ENCODE results near the gene MELTF. TPM values are rescaled to one million over a fixed set of nuclear protein-coding genes. Genes with fewer than 3 reads are reported as not detected.

Gene MELTF
- total RNA-seq, 1 experiment from 2014 or later = 1.7 TPM

DNA sequence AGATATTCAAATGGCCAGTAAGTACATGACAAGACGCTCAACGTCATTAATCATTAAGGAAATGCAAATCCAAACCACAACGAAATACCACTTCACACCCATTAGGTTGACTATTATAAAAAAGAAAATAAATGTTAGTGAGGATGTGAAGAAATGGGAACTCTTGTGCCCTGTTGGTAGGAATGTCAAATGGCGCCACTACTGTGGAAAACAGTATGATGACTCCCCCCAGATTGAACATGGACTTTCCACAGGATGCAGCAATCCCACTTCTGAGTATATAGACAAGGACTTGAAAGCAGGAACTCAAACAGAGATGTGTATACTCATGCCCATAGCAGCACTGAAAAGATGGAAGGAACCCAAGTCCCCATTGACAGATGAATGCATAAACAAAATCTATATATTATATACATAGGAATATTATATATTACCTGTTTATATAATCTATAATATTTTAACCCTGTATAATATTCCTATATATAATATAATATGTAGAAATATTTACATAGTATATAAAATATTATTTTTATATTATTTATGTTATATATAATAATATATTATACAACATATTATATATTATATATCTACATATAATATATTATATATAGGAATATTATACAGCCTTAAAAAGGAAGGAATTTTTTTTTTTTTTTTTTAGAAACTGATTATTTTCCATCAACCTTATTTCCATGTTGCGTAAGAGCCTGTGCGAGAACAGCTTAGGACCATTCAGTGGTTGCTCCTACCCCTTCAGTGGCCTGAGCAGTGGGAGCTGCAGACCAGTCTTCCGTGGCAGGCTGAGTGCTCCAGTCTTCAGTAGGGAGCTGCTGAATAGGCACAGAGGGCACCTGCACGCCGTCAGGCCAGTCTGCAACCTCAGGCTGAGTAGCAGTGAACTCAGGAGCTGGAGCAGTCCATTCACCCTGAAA is 43.4 kb downstream of the MELTF start:
- Histone ChIP-seq H3K27me3 (replicated peaks) (no peaks in the 10 kb centered on the region; the same call in 1 of the 2 replicates), H3K9me3 (replicated peaks) (peaks cover 4% of the 10 kb centered on the region; the same call in 1 of the 2 replicates), H3K36me3 (no peaks in the 10 kb centered on the region), H3K27ac (no peak overlapping the region), H3K4me3 (no peak overlapping the region), H3K4me1 (replicated peaks) (no peaks in the 10 kb centered on the region)
- DNase-seq (ENCODE audit: low read depth in 1 of 2, low spot score in 2 of 2) = no peak

DNA sequence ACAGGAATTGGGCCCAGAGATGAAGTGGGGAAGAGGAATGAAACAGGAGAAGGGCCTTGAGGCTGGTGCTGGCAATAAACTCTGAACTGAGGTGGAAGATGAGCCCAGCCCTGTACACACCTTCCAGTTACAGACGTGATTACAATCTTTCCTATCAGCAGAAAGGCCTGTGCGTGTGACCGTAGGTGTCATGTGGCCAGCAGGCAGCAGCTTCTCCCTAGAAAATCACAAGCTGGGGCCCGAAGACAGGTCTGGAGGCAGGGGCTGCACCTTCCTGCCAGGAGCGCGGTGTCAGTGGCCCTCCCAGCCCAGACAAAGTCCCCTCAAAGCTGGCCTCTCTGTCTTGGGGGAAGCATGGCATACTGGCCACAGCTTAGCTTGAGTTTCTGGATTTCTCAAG is 44.3 kb downstream of the MELTF start:
- DNase-seq (ENCODE audit: low read depth in 1 of 2, low spot score in 2 of 2) = no peak
- Histone ChIP-seq H3K9me3 (replicated peaks) (peaks cover 4% of the 10 kb centered on the region; the same call in 1 of the 2 replicates), H3K4me3 (no peak overlapping the region), H3K27ac (no peak overlapping the region), H3K36me3 (no peaks in the 10 kb centered on the region), H3K4me1 (replicated peaks) (no peaks in the 10 kb centered on the region), H3K27me3 (replicated peaks) (no peaks in the 10 kb centered on the region; the same call in 1 of the 2 replicates)

DNA sequence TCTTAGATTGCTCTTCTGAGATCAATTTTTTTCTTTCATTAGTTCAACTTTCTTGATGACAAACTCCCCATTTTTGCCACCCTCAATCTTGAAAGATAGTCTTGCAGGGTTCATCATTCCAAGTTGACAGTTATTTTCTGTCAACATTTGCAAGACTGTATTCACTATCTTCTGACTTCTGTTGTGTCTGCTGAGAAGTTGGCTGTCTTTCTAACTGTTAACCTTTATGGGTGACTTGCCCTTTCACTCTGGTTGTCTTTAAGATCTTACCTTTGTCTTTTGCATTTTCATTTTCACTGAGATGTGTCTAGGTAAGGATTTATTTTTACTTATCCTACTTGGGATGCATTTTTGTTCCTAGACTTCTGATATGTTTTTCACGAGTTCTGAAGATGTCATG is 46.4 kb downstream of the MELTF start:
- Histone ChIP-seq H3K4me3 (no peak overlapping the region), H3K27ac (no peak overlapping the region), H3K4me1 (replicated peaks) (no peaks in the 10 kb centered on the region), H3K36me3 (no peaks in the 10 kb centered on the region), H3K27me3 (replicated peaks) (no peaks in the 10 kb centered on the region; the same call in 1 of the 2 replicates), H3K9me3 (replicated peaks) (peaks cover 6% of the 10 kb centered on the region; the same call in 1 of the 2 replicates)
- no peak for DNase-seq (ENCODE audit: low read depth in 1 of 2, low spot score in 2 of 2)

DNA sequence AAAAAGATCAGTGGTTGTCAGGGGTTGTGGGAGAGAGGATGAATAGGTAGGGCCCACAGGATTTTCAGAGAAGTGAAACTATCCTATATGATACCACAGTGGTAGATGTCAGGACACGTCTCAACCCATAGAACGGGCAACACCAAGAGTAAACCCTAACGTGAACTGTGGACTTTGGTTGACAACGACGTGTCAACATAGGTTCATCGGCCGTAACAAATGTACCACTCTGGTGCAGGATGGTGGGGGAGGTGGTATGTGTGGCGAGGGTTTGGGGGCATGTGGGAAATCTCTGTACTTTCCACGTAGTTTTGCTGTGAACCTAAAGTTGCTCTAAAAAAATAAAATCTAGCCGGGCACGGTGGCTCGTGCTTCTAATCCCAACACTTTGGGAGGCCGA is 48.0 kb downstream of the MELTF start:
- H3K4me3 ChIP-seq = no peak overlapping the region
- H3K9me3 ChIP-seq (replicated peaks) = peaks cover 6% of the 10 kb centered on the region; the same call in 1 of the 2 replicates
- H3K27me3 ChIP-seq (replicated peaks) = no peaks in the 10 kb centered on the region; the same call in 1 of the 2 replicates
- no peaks in the 10 kb centered on the region for H3K4me1 ChIP-seq (replicated peaks)
- no peak overlapping the region for H3K27ac ChIP-seq
- no peaks in the 10 kb centered on the region for H3K36me3 ChIP-seq
- no peak for DNase-seq (ENCODE audit: low read depth in 1 of 2, low spot score in 2 of 2)

DNA sequence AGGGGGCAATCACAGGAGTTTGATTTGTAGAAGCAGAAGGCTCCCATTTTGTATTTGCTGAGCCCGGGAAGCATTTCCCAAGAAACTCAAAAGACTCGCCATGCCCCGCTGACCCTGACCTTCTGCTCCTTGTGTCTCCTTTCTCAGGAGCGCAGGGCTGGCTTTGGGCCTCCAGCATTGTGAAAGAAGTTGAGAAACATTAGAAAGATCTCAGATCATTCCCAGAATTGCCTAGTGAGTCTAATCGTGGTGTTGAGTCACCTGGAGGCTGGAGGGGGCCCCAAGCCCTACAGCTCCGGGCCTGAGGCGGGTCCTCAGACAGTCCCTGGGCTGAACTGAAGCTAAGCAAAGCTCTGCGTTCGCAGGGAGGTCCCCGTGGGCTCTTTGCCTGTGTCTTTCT is 50.1 kb downstream of the MELTF start:
- DNase-seq (ENCODE audit: low read depth in 1 of 2, low spot score in 2 of 2) = no peak
- no peak overlapping the region for H3K27ac ChIP-seq

DNA sequence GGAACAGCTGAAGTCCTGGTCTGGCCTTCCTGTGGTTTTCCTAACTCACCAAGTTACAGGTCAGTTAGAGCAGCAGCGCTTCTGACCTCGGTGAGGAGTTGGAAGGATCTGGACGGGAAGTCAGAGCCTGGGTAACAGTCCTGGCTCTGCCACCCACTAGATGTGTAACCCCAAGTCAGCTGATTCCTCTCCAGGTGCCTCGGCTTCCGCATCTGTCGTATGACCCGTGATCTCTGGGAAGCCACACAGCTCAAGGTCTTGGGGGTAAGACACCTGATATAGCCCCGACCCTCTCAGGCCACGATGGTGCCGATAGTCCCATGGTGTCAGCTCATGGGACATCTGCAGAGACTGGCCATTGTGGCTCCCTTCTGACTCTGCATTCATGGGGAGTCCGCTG is 52.7 kb downstream of the MELTF start:
- H3K36me3 ChIP-seq = no peaks in the 10 kb centered on the region

More for the DNA sequence above, 50.1 kb downstream of the MELTF start:
- H3K4me1 ChIP-seq (replicated peaks) = no peaks in the 10 kb centered on the region
- peaks cover 6% of the 10 kb centered on the region; the same call in 1 of the 2 replicates for H3K9me3 ChIP-seq (replicated peaks)
- no peaks in the 10 kb centered on the region for H3K36me3 ChIP-seq
- H3K4me3 ChIP-seq = no peak overlapping the region
- no peaks in the 10 kb centered on the region; the same call in 1 of the 2 replicates for H3K27me3 ChIP-seq (replicated peaks)

DNA sequence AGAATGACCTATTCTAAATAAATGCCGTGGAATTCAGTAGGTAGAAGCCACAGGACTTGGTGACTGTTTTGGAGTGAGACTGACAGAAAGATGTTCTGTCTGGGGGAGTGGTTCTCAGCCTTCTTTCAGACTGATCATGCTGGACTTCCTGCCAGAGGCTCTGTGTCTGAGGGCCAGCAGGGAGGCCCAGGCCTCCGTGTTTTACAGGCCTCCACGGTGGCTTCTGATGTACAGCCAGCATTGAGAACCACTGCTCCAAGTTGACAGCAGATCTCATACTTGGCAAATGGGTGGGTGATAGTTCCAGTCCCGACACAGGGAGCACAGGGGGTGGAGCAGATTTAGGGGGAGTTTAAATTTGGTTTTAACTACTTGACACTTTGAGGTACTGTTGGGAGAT is 54.3 kb downstream of the MELTF start:
- Histone ChIP-seq H3K36me3 (no peaks in the 10 kb centered on the region), H3K27ac (no peak overlapping the region), H3K27me3 (replicated peaks) (no peaks in the 10 kb centered on the region), H3K9me3 (replicated peaks) (peaks cover 5% of the 10 kb centered on the region; the same call in 1 of the 2 replicates), H3K4me1 (replicated peaks) (no peaks in the 10 kb centered on the region), H3K4me3 (no peak overlapping the region)
- DNase-seq (ENCODE audit: low read depth in 1 of 2, low spot score in 2 of 2) = no peak

More for the DNA sequence above, 52.7 kb downstream of the MELTF start:
- Histone ChIP-seq H3K4me3 (no peak overlapping the region), H3K9me3 (replicated peaks) (0 out of 2 replicates have a peak, but pooled peaks cover 2% of the 10 kb centered on the region), H3K4me1 (replicated peaks) (no peaks in the 10 kb centered on the region), H3K27me3 (replicated peaks) (no peaks in the 10 kb centered on the region), H3K27ac (no peak overlapping the region)
- no peak for DNase-seq (ENCODE audit: low read depth in 1 of 2, low spot score in 2 of 2)

DNA sequence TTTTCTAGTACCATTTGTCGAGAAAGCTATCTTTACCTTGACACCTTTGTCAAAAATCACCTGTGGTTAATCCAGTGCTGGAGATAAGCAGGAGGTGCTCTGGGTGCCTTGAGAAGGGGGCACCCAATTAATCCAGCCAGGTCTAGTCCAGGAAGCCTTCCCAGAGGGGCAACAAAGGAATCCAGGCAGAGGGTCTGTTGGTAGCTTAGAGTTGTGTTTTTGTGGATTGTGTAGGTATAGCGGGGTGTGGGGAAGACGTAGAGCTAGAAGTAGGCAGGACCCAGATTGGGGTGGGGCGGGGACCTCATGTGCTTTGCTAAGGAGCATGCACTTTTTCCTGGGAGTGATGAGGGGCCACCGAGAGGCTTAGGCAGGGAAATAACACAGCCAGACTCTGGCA is 55.0 kb downstream of the MELTF start:
- no peak overlapping the region for H3K27ac ChIP-seq
- no peak for DNase-seq (ENCODE audit: low read depth in 1 of 2, low spot score in 2 of 2)
- H3K9me3 ChIP-seq (replicated peaks) = peaks cover 9% of the 10 kb centered on the region; the same call in 1 of the 2 replicates
- H3K4me3 ChIP-seq = no peak overlapping the region
- peaks cover 6% of the 10 kb centered on the region for H3K4me1 ChIP-seq (replicated peaks)
- 0 out of 2 replicates have a peak, but pooled peaks cover 1% of the 10 kb centered on the region for H3K36me3 ChIP-seq
- no peaks in the 10 kb centered on the region for H3K27me3 ChIP-seq (replicated peaks)

DNA sequence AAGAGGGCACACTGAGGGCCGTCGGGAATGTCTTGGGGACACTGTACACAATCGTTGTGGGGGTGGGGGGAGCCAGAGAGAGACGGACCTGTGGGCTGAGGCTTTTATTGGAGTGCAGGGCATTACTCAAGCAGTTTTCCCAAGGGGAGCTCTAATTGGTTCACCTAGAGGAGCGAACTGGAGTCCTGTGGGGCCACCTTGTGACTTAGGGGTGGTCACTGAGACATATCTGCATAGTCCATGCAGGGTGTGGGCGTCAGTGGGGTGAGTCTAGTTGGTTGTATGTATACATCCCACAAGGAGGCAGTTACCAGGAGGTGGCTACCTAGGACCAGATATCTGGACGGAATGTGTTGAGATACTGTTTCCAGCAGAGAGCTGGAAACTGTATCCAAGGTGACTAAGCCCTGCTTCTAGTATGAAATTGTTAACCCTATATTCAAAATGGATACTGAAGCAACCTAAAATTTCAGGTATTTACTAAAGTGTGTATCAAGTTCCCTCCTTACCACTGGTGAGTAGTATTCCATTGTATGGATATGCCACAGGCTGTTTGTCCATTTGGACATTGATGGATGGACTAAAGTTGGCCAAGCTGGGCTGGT is 58.4 kb downstream of the MELTF start:
- peaks cover 10% of the 10 kb centered on the region; the same call in 1 of the 2 replicates for H3K9me3 ChIP-seq (replicated peaks)
- no peak overlapping the region for H3K4me3 ChIP-seq
- no peak overlapping the region for H3K27ac ChIP-seq
- no peak for DNase-seq (ENCODE audit: low read depth in 1 of 2, low spot score in 2 of 2)
- peaks cover 20% of the 10 kb centered on the region for H3K4me1 ChIP-seq (replicated peaks)
- no peaks in the 10 kb centered on the region for H3K27me3 ChIP-seq (replicated peaks)
- 0 out of 2 replicates have a peak, but pooled peaks cover 3% of the 10 kb centered on the region for H3K36me3 ChIP-seq

DNA sequence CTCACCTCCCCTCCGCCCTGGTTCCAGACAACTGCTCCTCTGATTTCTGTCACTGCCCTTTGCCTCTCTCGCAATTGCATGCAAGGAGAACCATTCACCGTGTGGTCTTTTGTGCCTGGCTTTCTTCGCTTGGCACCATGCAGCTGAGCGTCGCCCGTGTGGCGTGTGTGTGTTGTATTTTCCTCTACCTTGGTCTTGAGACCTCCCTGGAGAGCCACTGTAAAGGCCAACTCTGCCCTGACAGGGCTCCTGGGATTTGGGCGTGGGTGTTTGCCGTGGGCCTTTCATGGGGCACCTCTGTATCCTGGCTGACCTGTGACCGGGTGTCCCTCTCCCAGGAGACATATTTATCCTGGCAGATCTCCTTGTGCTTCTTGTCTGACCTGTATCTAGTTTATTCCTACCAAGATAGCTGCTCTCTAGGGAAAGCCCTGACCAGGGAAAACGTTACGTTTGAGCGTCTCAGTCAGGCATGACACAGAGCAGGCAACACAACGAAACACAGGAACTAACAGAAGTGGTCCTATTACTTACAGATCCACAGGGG is 59.0 kb downstream of the MELTF start:
- Histone ChIP-seq H3K36me3 (0 out of 2 replicates have a peak, but pooled peaks cover 3% of the 10 kb centered on the region), H3K27me3 (replicated peaks) (no peaks in the 10 kb centered on the region), H3K4me3 (no peak overlapping the region), H3K4me1 (replicated peaks) (peaks cover 20% of the 10 kb centered on the region), H3K27ac (no peak overlapping the region), H3K9me3 (replicated peaks) (peaks cover 10% of the 10 kb centered on the region; the same call in 1 of the 2 replicates)
- DNase-seq (ENCODE audit: low read depth in 1 of 2, low spot score in 2 of 2) = no peak

DNA sequence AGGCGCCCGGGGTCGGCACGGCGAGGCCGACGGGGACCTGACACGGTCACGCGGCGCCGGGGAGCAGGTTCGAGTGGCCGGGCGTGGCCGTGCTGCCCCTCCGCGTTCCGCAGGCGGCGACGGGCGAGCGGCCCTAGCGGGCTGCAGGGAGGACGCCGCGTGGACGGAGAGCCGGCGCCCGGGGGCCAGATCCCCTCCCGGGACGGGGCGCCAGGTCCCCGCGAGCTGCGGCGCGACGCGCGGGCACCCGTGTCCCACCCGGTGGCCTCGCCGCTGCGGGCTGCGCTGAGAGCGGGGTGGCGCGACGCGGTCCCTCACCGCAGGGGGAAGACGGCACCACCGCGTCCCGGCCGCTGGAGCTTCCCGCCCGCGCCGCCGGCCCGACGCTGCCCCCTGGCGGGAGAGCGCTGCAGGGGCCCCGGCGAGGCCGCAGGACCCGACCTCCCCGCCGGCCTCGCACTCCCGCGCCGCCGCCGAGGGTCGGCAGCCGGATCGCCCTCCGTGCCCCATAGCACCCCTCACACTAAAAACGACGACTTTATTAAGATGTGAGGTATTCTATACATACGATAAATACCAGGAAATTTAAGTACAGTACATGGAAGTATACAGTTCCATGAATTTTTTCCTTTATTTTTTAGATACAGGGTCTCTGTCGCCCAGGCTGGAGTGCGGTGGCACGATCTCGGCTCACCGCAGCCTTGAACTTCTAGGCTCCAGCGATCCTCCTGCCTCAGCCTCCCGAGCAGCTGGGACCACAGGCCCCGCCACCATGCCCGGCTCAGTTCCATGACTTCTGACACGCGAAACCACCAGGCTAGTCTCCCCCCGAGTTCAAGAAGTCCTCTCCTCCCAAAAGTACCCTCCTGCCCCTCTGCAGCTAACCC is 59.7 kb downstream of the MELTF start:
- Histone ChIP-seq H3K4me1 (replicated peaks) (peaks cover 20% of the 10 kb centered on the region), H3K27me3 (replicated peaks) (no peaks in the 10 kb centered on the region), H3K36me3 (0 out of 2 replicates have a peak, but pooled peaks cover 3% of the 10 kb centered on the region), H3K9me3 (replicated peaks) (peaks cover 10% of the 10 kb centered on the region; the same call in 1 of the 2 replicates), H3K27ac (no peak overlapping the region), H3K4me3 (peak overlapping the region; percentile 60)
- peak in 1 of 2 experiments; percentile 44 for DNase-seq (ENCODE audit: low read depth in 1 of 2, low spot score in 2 of 2)

DNA sequence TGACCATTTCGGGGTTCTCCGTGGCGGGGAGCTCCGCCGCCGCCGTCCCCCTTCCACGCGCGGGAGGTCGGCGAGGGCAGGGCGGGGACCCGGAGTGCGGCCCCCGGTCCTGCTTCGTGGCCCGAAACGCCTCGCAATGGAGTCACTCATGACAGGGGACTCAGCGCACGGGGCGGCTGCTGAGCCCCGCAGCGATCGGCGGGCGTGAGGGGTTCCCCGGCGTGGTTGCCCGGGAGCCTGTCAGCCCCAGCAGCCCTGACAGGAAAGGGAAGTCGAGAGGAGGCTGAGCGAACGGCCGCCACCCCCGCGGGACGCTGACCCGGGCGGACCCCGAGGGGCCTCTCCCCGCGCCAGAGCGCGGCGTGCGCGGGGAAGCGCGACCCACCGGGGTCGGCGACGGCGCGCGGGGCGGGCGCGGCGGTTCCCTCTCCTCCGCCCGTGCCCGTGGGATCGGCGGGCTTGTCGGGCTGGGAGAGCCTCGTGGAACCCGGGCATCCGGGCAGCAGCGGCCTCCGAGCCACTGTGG is 60.4 kb downstream of the MELTF start:
- peaks cover 20% of the 10 kb centered on the region for H3K4me1 ChIP-seq (replicated peaks)
- peak in 1 of 2 experiments; percentile 31 for DNase-seq (ENCODE audit: low read depth in 1 of 2, low spot score in 2 of 2)
- no peaks in the 10 kb centered on the region for H3K27me3 ChIP-seq (replicated peaks)
- H3K9me3 ChIP-seq (replicated peaks) = peaks cover 10% of the 10 kb centered on the region; the same call in 1 of the 2 replicates
- H3K4me3 ChIP-seq = peak overlapping the region; percentile 60
- no peak overlapping the region for H3K27ac ChIP-seq
- 0 out of 2 replicates have a peak, but pooled peaks cover 3% of the 10 kb centered on the region for H3K36me3 ChIP-seq
